Measurements from ENCODE around the gene COL12A1.

DNA sequence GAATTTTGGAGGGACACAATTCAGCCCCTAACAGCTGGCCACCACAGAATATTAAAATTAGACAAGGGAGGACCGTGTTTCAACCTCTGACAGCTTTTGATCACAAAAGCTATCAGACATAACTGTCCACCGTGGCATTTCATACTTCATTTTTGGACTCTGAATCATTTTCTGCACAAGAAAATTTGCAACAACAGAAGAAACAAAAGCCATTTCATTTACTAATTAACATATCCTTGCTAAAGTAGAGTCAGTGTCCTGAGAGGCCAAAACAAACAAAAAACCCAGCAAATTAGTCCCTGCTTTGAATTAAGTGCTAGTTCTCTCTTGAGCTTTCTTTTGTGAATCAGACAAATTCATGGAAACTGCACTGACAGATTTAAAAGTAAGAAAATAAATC is 17.6 kb upstream of the COL12A1 start:
- TF ChIP-seq, protein P1, sequence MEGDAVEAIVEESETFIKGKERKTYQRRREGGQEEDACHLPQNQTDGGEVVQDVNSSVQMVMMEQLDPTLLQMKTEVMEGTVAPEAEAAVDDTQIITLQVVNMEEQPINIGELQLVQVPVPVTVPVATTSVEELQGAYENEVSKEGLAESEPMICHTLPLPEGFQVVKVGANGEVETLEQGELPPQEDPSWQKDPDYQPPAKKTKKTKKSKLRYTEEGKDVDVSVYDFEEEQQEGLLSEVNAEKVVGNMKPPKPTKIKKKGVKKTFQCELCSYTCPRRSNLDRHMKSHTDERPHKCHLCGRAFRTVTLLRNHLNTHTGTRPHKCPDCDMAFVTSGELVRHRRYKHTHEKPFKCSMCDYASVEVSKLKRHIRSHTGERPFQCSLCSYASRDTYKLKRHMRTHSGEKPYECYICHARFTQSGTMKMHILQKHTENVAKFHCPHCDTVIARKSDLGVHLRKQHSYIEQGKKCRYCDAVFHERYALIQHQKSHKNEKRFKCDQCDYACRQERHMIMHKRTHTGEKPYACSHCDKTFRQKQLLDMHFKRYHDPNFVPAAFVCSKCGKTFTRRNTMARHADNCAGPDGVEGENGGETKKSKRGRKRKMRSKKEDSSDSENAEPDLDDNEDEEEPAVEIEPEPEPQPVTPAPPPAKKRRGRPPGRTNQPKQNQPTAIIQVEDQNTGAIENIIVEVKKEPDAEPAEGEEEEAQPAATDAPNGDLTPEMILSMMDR (IDR thresholded peaks at IDR 0.05) = no peak
- TF ChIP-seq POLR2A (IDR thresholded peaks at IDR 0.05) = no peak

All from right lobe of liver (tissue), 4 donors.